ENCODE results near the gene YIF1A. TPM values are rescaled to one million over a fixed set of nuclear protein-coding genes. Genes with fewer than 3 reads are reported as not detected.

Gene YIF1A
- total RNA-seq: 53.5 TPM

- DNase-seq: peak; percentile 100
Measured at GRCh38 chr11:66288671-66289547, at the start of gene YIF1A. YIF1A (minus strand) TSS chr11:66289143; CDS start chr11:66288985, 158 bp downstream.

GRCh38 chr11:66337103-66337899 lies 48.4 kb upstream of the YIF1A start:
- no peak for DNase-seq

GRCh38 chr11:66336234-66337102 lies 47.5 kb upstream of the YIF1A start, which contains the start of gene RIN1:
RIN1 (minus strand) TSS chr11:66336434; CDS start chr11:66336402, 32 bp downstream.
- peak; percentile 81 for DNase-seq

GRCh38 chr11:66335531-66336233 lies 46.7 kb upstream of the YIF1A start:
- DNase-seq: peak; percentile 43

- no peak for DNase-seq
Measured at GRCh38 chr11:66334605-66335442, 45.9 kb upstream of the YIF1A start.

- DNase-seq: no peak
Measured at GRCh38 chr11:66333896-66334604, 45.1 kb upstream of the YIF1A start.

GRCh38 chr11:66333220-66333877 lies 44.4 kb upstream of the YIF1A start:
- DNase-seq: no peak

- no peak for DNase-seq
Measured at GRCh38 chr11:66332371-66333219, 43.7 kb upstream of the YIF1A start.

GRCh38 chr11:66331542-66332370 lies 42.8 kb upstream of the YIF1A start:
- no peak for DNase-seq

GRCh38 chr11:66330931-66331330 lies 42.0 kb upstream of the YIF1A start:
- no peak for DNase-seq

GRCh38 chr11:66329165-66329673 lies 40.3 kb upstream of the YIF1A start:
- no peak for DNase-seq

- peak; percentile 84 for DNase-seq
Measured at GRCh38 chr11:66328302-66329144, 39.6 kb upstream of the YIF1A start.

- DNase-seq: no peak
Measured at GRCh38 chr11:66328031-66328301, 39.0 kb upstream of the YIF1A start.

- no peak for DNase-seq
Measured at GRCh38 chr11:66327171-66328030, 38.5 kb upstream of the YIF1A start.

All from tongue (tissue), 2 donors.